ENCODE measurements around the gene MYO1A.
A peak's percentile ranks its signal among the peaks of the same experiment; 100 is the strongest.

Gene MYO1A

DNA sequence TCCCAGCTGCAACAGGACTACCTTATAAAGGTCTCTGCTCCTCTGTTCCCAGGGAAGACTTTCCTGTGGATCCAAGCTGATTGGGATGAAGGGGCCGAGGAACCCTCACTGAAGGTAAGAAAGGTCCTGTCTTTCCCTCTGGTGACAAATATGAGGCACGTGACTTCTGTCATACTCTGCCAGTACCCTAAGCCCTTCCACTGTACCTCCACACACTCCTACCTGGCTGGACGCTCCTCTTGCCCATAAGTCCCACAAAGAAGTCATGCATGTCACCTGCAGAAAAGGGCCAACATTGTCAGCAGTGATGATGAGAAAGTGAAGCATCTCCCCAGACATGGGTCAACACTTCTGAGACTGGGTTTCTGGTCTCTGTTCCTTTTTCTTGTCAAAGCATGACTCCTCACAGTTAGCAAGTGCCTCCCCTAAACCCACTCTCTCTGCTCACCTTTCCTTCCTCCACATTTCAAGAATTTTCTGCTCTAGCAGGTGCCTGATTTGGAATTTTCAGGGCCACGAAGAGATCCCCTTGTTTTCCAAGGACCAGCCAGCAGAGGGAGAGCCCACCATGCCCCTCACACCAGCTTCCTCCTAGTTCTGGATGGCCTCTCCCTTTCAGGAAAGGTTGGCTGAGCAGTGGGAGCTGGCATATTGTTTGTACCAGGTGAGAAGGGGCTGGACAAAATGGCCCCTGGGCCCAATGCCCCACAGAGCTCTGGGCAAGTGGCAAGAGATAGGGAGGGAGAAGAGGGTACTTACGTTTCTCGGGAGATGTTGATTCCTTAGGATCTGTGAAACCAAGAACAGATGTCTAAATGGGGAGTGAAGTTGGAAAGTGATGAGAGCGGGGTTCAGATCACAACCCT, 37.1 kb downstream of the MYO1A start:
- DNase-seq: no peak

DNA sequence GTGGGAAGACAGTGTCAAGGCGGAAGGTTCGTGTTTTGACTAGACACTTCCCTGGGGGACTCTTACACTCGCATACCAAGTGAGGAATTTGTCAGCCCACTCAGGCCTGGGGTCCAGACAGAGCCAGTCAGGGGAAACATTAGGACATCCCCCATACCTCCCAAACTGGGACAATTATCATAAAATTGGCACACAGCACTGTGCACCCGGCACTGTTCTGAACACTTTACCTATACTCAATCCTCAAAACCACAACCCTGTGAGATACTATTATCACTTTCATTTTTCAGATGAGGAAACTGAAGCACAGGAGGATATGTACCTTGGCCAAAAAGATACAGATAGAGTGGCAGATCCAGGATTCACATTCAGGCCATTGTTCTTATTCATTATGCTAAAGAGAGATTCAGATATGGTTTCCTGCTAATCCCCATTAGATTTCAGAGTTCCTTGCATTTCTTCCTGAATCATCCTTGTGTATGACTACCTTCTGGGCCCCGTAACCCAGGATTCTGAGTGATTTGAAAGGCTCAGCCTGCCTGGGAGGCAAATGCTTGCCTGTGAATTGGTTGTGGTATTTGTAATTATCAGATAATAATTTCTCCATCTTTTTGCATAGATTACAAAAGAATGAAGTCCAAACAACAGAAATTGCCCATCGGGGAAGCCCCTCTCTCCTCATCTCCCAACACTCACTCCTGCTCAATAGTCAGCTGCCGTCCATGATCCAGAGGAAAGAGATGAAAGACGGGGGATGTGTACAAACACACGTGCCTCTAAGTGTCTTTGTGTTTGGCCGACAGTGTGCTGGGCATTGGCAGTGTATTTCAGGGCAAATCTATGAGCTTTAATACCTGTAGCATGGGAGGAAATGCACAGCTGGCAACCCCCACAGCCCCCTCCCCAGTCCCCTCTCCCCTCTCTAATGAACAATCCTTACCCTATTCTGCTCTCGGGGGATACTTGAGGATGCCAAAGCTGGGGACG, 38.2 kb downstream of the MYO1A start:
- DNase-seq: no peak

GRCh38 chr12:57010627-57011247, 39.2 kb downstream of the MYO1A start:
- DNase-seq: no peak

- no peak for DNase-seq
Observed at GRCh38 chr12:57009949-57010626, 39.8 kb downstream of the MYO1A start.

DNA sequence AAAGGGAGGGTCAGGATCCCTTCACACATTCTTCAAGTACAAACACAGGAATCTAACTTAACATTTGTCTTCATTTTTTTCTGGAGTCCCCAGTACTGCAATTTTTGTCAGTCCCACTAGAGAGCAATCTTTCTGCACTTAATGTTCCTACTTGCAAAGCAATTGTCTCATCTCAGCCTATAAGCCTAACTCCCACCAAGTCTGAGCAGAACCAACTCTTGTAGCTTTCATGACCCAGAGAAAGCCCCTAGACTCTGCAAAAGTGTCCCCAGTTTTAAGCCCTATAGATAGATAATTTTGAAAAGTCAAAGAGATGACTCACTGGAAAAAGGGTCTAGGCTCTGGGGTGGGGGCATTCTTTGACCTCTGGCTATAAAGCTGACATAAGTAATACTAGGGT, 41.8 kb downstream of the MYO1A start:
- peak; percentile 58 for DNase-seq

DNA sequence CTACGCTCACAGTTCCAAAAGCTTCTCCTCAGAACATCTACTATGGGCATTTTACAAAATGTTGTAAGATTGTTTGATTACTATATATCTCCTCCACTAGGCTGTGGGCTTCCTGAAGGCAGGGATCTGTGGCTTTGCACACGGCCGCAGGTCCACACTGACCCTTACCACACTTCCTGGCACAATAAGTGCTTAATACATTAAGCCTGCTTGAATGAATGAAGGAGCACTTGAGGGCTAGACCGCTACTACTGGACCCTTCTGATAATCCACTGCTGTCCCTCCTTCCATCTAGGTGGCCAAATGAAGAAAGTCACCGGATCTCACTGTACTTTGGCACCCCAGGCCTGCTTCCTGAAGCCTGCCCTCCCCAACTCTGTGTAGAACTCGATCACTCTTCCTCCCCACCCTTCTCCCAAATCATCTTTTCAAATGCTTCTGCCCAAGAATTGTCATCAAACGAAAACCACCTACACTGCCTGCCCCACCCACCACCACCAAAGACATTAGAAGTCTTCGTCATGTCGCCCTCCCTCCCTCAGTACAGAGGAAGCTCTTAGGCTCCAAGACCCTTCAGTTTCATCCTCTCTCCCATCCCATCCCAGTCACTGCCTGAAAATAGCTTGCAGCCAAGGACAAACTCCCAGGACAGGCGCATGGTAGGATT, 43.0 kb downstream of the MYO1A start:
- no peak for DNase-seq

DNA sequence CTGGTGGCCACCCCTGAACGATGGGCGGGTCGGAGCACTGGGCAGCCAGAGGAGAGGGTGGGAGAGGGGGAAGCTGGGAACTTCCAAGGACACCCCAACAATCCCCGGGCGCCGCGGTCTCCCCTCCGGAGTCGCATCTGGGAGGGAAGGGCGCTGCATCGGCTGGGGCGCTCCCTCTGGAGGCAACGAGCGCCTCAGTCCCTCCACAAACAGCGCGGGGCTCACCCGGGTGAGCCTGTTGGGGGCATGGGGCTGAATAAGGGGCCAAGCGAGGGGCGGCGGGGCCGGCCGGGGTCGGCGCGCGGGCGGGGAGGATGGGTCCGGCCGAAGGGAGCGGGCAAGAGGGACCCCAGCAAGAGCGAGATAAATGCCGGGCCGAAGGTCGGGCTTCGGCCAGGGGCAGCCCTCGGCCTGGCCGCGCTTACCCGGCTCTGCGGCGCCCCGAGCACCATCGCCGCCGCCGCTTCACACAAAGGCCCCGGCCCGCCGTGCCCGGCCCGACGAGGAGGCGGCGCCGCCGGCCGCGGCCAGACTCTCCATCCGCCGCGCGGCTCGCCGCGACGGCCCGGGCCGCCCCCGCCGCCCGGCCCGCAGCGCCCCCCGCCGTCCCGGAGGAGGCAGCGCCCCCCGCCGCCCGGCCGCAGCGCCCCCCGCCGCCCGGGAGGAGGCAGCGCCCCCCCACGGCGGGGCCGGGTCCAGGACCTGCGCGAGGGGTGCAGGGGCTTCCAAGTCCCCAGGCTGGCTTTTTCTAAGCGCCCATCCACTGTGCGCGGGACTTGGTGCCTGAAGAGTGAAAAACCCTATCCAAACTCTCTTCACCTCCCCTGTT, 43.7 kb downstream of the MYO1A start, which contains the start of gene ZBTB39:
Gene ZBTB39, minus strand, starts transcription at position 567 of the 829 bp plus-strand sequence. CDS start 1,629 bp downstream, outside the sequence.
- DNase-seq: peak; percentile 79

DNA sequence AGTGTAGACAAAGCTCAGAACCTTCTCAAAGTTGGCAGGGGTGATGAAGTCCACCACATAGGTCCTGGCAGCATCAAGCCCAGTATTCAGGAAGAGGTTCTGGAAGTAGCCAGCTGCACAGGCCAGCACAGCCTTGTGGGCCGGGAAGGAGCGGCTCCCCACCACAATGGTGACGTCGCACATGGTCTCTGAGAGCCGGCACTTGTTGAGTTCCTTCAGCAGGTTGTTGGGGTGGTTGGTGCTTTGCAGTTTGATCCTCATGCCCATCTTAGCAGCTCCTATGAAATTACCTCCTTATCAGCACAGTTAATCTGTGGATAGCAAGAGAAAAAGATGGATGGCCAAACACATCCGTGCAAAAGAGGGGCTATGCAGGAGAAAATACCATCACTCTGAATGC, 45.3 kb downstream of the MYO1A start:
- no peak for DNase-seq

DNA sequence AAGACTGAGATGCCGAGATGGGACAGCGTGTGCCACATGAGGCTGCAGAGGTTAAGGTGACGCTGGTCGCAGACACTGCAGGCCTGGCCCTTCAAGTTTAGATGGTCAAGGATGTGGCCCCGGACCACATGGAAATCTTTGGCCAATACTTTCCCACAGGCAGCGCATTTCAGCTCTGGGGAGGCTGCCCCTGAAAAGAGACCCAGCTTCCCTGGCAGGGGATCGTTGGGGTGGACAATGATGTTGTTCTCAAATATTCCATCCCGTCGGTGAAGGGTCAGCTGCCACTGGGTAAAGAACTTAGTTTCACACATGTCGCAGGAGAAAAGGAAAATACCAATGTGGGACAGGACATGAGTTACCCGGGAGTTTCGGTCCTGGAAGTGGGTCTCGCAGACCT, 46.5 kb downstream of the MYO1A start:
- no peak for DNase-seq

DNA sequence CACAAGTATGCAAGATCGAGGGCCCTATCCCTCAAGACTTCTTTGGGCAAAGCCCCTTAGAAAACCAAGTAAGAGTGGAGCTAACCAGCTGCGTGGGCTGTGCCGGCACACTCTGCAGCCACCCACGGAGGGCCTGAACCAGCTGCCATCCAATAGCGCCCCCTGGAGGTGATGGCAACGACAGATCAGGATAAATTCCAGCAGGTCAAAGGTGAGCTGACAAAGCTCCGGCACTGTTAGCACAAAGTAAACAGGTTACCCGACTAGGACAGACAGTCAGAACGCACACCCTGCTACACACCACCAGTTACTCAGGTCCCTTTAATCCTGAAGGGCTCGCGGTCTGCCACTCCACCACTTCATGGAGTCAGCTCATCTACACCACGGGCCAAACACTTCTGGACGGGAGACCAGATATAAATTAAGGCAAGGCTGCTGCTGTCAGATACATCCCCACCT, 48.5 kb downstream of the MYO1A start:
- peak; percentile 75 for DNase-seq

DNA sequence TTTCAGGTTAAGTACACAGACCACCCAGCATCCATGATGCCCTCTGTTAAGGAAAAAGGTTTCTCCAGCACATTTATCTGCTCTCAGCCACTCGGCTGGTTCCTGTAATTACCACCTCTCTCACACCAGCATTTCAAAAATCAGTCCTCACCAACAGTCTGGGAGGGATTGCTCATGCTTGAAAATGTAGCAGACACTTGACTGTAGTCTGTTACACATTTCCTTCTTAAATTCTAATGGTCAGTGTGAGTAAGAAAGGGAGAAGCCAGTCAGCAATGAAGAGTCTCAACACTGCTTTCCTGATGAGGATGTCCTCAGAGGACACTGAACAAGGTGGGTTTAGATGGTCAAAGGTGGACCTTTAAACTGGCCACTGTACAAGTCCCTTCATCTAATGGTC, 49.5 kb downstream of the MYO1A start:
- DNase-seq: no peak

GRCh38 chr12:56999456-56999855, 50.5 kb downstream of the MYO1A start:
- DNase-seq: no peak

DNA sequence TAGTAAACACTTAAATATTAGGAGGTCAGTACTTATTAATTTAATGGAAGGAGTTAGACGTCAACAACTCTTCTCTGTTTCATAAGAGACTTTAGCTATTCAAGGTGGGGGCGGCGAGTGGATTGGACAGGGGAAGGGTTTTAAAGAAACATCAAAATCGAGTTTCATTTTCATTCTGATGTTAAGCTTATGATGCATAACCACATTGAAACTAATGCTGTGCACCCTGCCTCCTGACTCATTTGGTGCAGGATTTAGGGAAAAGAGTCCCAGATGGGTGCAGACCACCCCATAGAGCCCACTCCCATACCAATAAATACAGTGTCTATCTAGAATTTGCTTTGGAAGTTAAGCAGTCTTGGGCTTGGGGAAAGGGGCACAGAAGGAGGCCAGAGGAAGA, 50.9 kb downstream of the MYO1A start:
- no peak for DNase-seq

DNA sequence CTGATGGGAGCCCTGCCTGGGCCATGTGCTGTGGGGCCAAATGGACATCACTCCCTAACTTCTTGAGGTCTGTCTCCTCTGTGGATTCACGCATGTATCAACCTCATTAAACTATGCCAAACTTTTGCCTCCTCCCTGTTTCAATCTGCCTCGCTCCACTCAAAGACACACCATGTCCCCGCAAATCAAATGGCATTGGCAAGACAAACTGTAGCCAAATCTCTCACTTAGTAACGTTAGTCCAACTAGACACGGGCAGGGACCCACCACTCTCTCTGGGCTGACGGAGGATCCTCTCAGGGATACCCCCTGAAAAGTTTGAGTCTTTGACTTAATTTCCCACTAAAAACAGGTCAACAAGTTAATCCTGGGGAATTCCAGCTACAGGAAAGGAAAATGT, 51.6 kb downstream of the MYO1A start:
- no peak for DNase-seq

GRCh38 chr12:56996793-56997545, 53.0 kb downstream of the MYO1A start:
- DNase-seq: no peak

GRCh38 chr12:56995930-56996496, 53.9 kb downstream of the MYO1A start:
- no peak for DNase-seq

GRCh38 chr12:56995201-56995929, 54.6 kb downstream of the MYO1A start:
- no peak for DNase-seq

DNA sequence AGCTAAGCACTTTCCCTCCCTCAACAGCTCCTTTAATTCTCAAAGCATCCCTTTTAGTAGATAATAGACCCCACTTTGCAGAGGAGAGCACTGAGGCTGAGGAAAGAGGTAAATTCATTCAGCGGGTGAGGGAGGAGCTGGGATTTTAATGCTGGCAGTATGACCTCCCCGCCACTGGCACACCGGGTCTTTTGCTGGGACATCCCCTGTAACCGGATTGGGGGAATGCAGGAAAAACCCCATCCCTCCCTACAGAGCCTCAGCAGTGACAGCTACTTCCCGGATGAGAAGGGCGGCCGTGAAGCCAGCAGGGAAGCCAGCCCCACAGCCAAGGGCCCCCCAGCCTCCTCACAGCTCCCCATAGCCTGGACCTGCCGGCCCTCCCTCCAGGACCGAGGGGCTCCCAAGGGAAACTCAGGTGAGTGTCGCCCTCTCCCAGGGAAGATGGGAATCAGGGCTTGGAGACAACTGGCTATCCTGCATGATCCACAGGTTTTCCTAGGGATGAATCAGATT, 55.6 kb downstream of the MYO1A start:
- no peak for DNase-seq

DNA sequence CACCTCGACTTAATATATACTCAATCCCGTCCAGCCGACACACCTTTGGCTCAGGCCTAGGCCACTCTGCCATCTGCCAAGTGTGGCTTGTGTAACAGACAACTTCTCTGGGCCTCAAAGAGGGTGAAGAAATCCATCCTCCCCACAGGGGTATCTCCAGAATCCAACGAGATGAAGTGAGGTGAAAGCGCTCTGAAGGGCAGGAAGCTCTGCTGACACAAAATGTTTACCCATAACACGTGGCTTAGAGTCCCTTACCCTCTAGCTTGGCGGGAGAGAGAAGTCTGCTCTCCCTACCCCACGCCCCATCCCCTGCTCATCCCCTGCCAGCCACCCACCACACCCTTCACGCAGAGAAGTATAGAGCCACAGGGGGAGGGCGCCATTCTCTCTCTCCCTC, 56.6 kb downstream of the MYO1A start:
- no peak for DNase-seq

Measured in RPMI8226 (cell line).